Astrocyte of the cerebellum (primary cell): ENCODE data around the gene SLC22A16.
"Not testable (repeated sequence)": the region's sequence is repeated elsewhere in the genome, so short reads cannot be mapped to it uniquely, and the experiment has no call there.

Experiments
- DNase-seq: peaks from one replicate; pipeline ENCODE4 v3.0.0-alpha.2; 2011; ENCODE audit warnings: low read depth
- H3K4me3 ChIP-seq: 2 replicates; pipeline ENCODE4 v1.5.1; 2011; ENCODE audit warnings: mild to moderate bottlenecking, low read depth, low read length, moderate library complexity
- in situ Hi-C: cut with HindIII; loops from 2 replicates; pipeline ENCODE4 v1.10.0; 2017; ENCODE audit warnings: low sequenced_read_pairs
- TF ChIP-seq, protein P1 (sequence below): IDR thresholded peaks from 2 replicates; pipeline ENCODE4 v1.5.1; 2012; ENCODE audit warnings: low read length, low read depth, moderate library complexity, mild to moderate bottlenecking; ENCODE audit errors: missing control alignments

Gene SLC22A16

DNA sequence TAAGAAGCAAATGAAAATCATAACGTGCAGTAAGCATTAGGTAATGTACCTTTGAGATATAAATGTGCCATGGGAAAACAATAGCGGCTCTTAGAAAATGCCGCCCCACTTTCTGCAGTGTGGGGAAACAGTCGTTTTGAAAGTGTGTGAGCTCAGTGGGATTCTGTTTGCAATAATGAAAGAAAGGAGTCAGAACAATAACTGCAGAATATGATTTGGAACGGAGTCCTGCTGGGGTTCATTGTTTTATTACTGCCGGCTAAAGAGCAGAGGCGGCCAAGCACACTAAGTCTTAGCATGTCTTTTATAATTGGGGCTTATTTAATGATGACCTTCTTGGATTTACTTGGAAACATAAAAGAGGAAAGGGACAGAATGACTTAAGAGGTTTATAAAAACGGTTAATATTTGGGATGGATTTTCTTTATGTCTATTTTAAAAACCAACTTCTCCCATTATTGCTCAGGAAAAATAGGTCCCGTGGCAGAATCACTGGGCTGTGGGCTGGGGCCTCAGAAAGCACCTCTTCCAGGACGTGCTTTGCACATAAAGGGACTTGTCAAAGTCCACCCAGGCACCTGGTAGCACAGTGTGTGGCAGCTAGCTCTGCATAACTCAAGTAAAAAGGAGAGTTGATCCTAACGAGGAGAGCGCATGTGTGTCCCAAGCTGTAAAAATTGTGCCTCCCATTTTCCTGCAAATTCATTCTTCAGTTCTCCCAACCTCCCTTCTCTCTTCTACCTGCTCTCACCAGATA lies 44.0 kb upstream of the SLC22A16 start:
- H3K4me3 ChIP-seq: no peak overlapping the region
- DNase-seq: no peak
- TF ChIP-seq, protein P1, sequence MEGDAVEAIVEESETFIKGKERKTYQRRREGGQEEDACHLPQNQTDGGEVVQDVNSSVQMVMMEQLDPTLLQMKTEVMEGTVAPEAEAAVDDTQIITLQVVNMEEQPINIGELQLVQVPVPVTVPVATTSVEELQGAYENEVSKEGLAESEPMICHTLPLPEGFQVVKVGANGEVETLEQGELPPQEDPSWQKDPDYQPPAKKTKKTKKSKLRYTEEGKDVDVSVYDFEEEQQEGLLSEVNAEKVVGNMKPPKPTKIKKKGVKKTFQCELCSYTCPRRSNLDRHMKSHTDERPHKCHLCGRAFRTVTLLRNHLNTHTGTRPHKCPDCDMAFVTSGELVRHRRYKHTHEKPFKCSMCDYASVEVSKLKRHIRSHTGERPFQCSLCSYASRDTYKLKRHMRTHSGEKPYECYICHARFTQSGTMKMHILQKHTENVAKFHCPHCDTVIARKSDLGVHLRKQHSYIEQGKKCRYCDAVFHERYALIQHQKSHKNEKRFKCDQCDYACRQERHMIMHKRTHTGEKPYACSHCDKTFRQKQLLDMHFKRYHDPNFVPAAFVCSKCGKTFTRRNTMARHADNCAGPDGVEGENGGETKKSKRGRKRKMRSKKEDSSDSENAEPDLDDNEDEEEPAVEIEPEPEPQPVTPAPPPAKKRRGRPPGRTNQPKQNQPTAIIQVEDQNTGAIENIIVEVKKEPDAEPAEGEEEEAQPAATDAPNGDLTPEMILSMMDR: no peak
- in situ Hi-C loops: no loop called here

DNA sequence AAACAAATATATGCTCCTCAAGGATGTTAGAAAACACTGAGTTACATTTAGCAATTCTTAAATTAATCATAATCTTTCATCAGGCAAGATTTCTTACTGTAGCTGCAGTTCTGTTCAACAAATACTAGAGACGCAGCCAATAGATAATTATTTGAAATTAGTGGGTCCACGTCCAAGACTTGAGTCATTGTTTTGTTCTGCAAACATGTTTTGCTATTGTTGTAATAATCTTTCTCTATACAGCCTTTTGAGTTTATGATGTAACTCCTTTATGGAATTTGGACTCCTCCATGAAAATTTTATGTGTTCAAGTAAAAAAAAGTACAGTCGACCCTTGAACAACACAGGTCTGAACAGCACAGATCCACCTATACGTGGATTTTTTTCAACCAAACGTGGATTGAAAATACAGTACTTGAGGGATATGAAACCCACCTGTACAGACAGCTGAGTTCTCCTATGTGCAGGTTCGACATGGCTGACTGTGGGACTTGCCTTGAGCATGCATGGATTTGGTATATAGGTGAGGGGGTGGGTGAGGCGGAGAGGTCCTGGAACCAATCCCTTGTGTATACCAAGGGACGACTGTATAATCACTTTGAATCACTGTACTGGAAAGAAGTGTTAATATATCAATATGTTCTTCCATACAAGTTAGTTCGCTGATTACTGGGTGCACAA lies 41.3 kb upstream of the SLC22A16 start:
- DNase-seq: no peak
- in situ Hi-C loops: no loop called here

DNA sequence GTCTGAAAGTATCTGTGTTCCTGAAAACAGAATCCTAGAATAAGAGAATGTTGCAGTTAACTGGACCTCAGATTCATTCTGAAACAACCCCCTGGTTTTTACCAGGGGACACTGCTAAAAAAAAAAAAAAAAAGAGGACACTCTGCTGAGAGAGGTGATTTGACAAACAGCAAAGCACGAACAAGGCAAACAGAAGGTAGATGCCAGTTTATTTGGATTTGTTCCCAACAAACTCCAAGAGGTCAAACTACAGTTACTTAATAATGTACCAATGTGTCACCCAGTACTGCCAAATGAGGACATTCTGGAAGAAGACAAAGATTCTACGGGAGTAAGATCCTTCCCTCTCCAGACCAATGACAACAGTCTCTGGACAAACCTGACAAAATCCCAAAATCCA lies 40.6 kb upstream of the SLC22A16 start:
- TF ChIP-seq, protein P1: no peak
- in situ Hi-C loops: no loop called here
- no peak overlapping the region for H3K4me3 ChIP-seq
- DNase-seq: no peak

More for the DNA sequence above, 41.3 kb upstream of the SLC22A16 start:
- no peak overlapping the region for H3K4me3 ChIP-seq
- TF ChIP-seq, protein P1: no peak

DNA sequence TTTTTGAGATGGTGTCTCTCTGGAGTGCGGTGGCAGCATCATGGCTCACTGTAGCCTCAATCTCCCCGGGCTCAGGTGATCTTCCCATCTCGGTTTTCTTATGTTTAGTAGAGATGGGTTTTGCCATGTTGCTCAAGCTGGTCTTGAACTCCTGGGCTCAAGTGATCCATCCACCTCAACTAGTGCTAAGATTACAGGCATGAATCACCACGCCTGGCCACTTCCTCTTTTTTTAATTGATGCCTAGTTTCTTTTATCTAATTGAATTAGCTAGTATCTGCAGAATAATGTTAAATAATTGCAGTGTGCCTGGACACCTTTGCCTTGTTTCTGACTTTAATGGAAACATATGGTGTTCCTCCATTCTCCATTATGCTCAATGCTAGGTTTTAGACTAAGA lies 38.4 kb upstream of the SLC22A16 start:
- DNase-seq: no peak
- in situ Hi-C loops: no loop called here
- TF ChIP-seq, protein P1: no peak
- H3K4me3 ChIP-seq: no peak overlapping the region

DNA sequence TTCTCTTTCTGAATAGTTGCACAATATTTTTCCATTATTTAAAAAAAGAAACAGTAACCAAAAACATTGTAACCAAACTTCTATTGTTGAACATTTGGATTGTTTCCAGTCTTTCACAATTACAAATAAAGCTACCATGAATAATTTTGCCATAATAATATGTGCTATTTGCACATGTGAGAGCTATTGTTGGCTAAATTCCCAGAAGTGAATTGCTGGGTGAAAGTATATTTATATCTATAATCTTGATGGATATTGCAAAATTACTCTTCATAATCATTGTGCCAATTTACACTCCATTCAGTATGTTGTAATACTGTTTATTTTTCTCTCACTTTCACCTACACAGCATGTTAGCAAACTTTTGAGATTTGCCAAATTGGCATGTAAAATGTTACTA lies 36.6 kb upstream of the SLC22A16 start:
- DNase-seq: peak; percentile 47
- H3K4me3 ChIP-seq: no peak overlapping the region
- in situ Hi-C loops: no loop called here
- TF ChIP-seq, protein P1: no peak

DNA sequence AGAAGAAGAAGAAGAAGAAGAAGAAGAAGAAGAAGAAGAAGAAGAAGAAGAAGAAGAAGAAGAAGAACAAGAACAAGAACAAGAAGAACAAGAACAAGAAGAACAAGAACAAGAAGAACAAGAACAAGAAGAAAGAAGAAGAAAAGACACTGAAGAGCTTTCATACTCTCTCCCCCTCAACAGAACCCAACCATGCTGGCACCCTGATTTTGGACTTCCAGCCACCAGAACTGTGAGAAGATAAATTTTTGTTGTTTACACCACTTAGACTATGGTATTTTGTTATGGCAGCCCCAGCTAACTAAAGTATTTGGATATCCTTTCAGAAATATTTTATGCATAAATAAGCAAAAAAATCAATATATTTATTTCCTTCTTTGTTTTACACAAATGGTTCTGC lies 36.1 kb upstream of the SLC22A16 start:
- in situ Hi-C loops, H3K4me3 ChIP-seq, DNase-seq: not testable (repeated sequence)

DNA sequence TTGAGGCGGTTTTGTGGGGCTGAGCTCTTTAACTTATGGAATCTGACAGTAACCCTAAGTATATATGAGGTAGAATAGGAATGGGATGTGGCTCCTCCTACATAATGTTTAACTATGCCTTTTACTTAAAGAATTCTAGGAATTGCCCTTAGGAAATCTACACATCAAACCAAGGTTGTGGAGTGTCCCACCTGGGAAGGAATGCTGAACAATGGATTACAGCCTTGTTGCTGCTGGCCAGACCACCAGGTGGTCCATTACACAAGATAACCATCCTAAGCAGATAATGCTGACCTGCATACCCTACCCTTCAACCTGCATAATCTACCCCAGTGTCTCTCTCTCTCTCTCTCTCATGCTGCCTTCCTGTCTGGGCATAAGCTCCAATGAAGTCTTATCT lies 35.0 kb upstream of the SLC22A16 start:
- no peak for DNase-seq
- no peak overlapping the region for H3K4me3 ChIP-seq
- in situ Hi-C loops: no loop called here
- TF ChIP-seq, protein P1: no peak
